ENCODE measurements around the gene CLSTN1. TPM values are rescaled to one million over a fixed set of nuclear protein-coding genes. Genes with fewer than 3 reads are reported as not detected.

Gene CLSTN1
- polyA plus RNA-seq, 1 of the 3 experiments (the other 2 are of a cell fraction): 59.6 TPM

DNA sequence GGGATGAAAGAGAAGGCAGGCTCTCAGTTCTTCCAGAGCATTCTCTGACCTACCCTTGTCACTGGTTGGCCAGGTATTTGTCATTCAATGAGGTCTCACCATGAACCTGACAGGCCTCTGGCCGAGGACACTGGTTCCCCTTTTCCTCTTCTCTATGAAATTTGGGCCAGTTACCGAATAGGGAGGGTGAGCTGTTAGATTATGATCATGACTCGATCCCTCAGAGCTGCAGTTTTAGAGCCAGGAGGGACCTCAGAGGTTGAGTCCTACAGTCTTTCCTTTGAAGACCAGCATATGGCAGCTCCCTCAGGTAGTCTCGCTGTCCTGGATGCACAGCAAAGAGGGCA, 29.5 kb upstream of the CLSTN1 start:
- H3F3A ChIP-seq (replicated peaks; ENCODE audit: insufficient read depth): no peaks in the 10 kb centered on the region
- CTCF ChIA-PET: interaction anchor here (1.2 to 2.3 kb wide), 4 partner anchors 21 to 226 kb away, joined by 3 to 12 read pairs (median 4); no protein-coding TSS in a partner anchor
- H3K36me3 ChIP-seq (replicated peaks in 1 of 2; ENCODE audit: control insufficient read depth in 1 of 2, insufficient read depth in 2 of 2, low read length in 1 of 2): peaks cover 2 to 18% of the 10 kb centered on the region in 2 experiments
- H3K9ac ChIP-seq: no peak overlapping the region
- H4K20me1 ChIP-seq (ENCODE audit: insufficient read depth): no peaks in the 10 kb centered on the region
- H3K9me2 ChIP-seq: no peaks in the 10 kb centered on the region
- POLR2A ChIA-PET: no interaction called here
- peaks cover 0 to 11% of the 10 kb centered on the region in 2 experiments; a peak in 1 of 4 replicates for H3K4me1 ChIP-seq (ENCODE audit: control insufficient read depth in 1 of 2, insufficient read depth in 2 of 2, low read depth in 1 of 2, low read length in 1 of 2)
- WGBS (ENCODE audit: low lambda C conversion rate): 92% methylated on average over 4 of the region's 4 CpGs
- no peaks in the 10 kb centered on the region for H3K79me2 ChIP-seq (ENCODE audit: insufficient read depth)
- H3K4me2 ChIP-seq: no peak overlapping the region
- TF ChIP-seq MEF2A (IDR thresholded peaks at IDR 0.05; ENCODE audit: borderline replicate concordance, low read depth) (no peak), MXI1 (IDR thresholded peaks at IDR 0.05; ENCODE audit: low read depth, low read length) (no peak), FOXJ3 (CRISPR knock-in tag; IDR thresholded peaks at IDR 0.05) (no peak), EZH2phosphoT487 (IDR thresholded peaks at IDR 0.05; ENCODE audit: borderline replicate concordance, low read depth) (no peak), TCF12 (IDR thresholded peaks at IDR 0.05) (no peak), EP300 (IDR thresholded peaks at IDR 0.05; ENCODE audit: borderline replicate concordance in 1 of 2, low read depth in 1 of 2, low read length in 1 of 2) (no peak), RAD21 (IDR thresholded peaks at IDR 0.05; ENCODE audit: low read length) (no peak), SIN3A (IDR thresholded peaks at IDR 0.05; ENCODE audit: borderline replicate concordance, low read depth, low read length) (no peak), SMC3 (IDR thresholded peaks at IDR 0.05; ENCODE audit: low read depth, low read length) (no peak), TAF1 (IDR thresholded peaks at IDR 0.05; ENCODE audit: borderline replicate concordance, low read depth, low read length) (no peak), RFX5 (IDR thresholded peaks at IDR 0.05; ENCODE audit: low read length) (no peak), NRF1 (IDR thresholded peaks at IDR 0.05; ENCODE audit: low read depth, low read length) (no peak), ELF1 (IDR thresholded peaks at IDR 0.05) (no peak), NFIC (IDR thresholded peaks at IDR 0.05; ENCODE audit: borderline replicate concordance) (no peak), POLR2AphosphoS5 (IDR thresholded peaks at IDR 0.05; ENCODE audit: low read depth, low read length) (no peak)
- TF ChIP-seq, protein P1, sequence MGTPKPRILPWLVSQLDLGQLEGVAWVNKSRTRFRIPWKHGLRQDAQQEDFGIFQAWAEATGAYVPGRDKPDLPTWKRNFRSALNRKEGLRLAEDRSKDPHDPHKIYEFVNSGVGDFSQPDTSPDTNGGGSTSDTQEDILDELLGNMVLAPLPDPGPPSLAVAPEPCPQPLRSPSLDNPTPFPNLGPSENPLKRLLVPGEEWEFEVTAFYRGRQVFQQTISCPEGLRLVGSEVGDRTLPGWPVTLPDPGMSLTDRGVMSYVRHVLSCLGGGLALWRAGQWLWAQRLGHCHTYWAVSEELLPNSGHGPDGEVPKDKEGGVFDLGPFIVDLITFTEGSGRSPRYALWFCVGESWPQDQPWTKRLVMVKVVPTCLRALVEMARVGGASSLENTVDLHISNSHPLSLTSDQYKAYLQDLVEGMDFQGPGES (IDR thresholded peaks at IDR 0.05; ENCODE audit: low read depth, low read length): no peak
- TF ChIP-seq, protein P2, sequence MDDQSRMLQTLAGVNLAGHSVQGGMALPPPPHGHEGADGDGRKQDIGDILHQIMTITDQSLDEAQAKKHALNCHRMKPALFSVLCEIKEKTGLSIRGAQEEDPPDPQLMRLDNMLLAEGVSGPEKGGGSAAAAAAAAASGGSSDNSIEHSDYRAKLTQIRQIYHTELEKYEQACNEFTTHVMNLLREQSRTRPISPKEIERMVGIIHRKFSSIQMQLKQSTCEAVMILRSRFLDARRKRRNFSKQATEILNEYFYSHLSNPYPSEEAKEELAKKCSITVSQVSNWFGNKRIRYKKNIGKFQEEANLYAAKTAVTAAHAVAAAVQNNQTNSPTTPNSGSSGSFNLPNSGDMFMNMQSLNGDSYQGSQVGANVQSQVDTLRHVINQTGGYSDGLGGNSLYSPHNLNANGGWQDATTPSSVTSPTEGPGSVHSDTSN (IDR thresholded peaks at IDR 0.05): no peak
- TF ChIP-seq, protein P3, sequence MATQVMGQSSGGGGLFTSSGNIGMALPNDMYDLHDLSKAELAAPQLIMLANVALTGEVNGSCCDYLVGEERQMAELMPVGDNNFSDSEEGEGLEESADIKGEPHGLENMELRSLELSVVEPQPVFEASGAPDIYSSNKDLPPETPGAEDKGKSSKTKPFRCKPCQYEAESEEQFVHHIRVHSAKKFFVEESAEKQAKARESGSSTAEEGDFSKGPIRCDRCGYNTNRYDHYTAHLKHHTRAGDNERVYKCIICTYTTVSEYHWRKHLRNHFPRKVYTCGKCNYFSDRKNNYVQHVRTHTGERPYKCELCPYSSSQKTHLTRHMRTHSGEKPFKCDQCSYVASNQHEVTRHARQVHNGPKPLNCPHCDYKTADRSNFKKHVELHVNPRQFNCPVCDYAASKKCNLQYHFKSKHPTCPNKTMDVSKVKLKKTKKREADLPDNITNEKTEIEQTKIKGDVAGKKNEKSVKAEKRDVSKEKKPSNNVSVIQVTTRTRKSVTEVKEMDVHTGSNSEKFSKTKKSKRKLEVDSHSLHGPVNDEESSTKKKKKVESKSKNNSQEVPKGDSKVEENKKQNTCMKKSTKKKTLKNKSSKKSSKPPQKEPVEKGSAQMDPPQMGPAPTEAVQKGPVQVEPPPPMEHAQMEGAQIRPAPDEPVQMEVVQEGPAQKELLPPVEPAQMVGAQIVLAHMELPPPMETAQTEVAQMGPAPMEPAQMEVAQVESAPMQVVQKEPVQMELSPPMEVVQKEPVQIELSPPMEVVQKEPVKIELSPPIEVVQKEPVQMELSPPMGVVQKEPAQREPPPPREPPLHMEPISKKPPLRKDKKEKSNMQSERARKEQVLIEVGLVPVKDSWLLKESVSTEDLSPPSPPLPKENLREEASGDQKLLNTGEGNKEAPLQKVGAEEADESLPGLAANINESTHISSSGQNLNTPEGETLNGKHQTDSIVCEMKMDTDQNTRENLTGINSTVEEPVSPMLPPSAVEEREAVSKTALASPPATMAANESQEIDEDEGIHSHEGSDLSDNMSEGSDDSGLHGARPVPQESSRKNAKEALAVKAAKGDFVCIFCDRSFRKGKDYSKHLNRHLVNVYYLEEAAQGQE (IDR thresholded peaks at IDR 0.05; ENCODE audit: low read depth, low read length): no peak
- TF ChIP-seq, protein P4, sequence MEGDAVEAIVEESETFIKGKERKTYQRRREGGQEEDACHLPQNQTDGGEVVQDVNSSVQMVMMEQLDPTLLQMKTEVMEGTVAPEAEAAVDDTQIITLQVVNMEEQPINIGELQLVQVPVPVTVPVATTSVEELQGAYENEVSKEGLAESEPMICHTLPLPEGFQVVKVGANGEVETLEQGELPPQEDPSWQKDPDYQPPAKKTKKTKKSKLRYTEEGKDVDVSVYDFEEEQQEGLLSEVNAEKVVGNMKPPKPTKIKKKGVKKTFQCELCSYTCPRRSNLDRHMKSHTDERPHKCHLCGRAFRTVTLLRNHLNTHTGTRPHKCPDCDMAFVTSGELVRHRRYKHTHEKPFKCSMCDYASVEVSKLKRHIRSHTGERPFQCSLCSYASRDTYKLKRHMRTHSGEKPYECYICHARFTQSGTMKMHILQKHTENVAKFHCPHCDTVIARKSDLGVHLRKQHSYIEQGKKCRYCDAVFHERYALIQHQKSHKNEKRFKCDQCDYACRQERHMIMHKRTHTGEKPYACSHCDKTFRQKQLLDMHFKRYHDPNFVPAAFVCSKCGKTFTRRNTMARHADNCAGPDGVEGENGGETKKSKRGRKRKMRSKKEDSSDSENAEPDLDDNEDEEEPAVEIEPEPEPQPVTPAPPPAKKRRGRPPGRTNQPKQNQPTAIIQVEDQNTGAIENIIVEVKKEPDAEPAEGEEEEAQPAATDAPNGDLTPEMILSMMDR (IDR thresholded peaks at IDR 0.05): no peak
- TF ChIP-seq, protein P5, sequence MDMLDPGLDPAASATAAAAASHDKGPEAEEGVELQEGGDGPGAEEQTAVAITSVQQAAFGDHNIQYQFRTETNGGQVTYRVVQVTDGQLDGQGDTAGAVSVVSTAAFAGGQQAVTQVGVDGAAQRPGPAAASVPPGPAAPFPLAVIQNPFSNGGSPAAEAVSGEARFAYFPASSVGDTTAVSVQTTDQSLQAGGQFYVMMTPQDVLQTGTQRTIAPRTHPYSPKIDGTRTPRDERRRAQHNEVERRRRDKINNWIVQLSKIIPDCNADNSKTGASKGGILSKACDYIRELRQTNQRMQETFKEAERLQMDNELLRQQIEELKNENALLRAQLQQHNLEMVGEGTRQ (IDR thresholded peaks at IDR 0.05; ENCODE audit: borderline replicate concordance, low read depth, low read length): no peak
- no peak overlapping the region for H3K27ac ChIP-seq (ENCODE audit: low read depth in 2 of 2, low read length in 1 of 2)
- no peaks in the 10 kb centered on the region for H3K27me3 ChIP-seq (ENCODE audit: insufficient read depth)
- H3K4me3 ChIP-seq (ENCODE audit: low read depth in 2 of 2, low read length in 1 of 2): no peak overlapping the region
- no peak for DNase-seq
- H3K9me3 ChIP-seq: no peaks in the 10 kb centered on the region
- no peak overlapping the region for H2AFZ ChIP-seq (ENCODE audit: low read depth)

Data from SK-N-SH (cell line).